22Rv1 (cell line): Measurements from ENCODE around the gene CABCOCO1.

Source experiments
- ZFX ChIP-seq: fragments of 450-650 bp; IDR thresholded peaks from 2 replicates; pipeline ENCODE4 v1.6.1; 2017; ENCODE audit warnings: antibody characterized with exemption, borderline replicate concordance
- TF ChIP-seq, protein P1 (sequence below): fragments of 450-650 bp; IDR thresholded peaks from 2 replicates; pipeline ENCODE4 v1.5.1; 2017; ENCODE audit warnings: mild to moderate bottlenecking

DNA sequence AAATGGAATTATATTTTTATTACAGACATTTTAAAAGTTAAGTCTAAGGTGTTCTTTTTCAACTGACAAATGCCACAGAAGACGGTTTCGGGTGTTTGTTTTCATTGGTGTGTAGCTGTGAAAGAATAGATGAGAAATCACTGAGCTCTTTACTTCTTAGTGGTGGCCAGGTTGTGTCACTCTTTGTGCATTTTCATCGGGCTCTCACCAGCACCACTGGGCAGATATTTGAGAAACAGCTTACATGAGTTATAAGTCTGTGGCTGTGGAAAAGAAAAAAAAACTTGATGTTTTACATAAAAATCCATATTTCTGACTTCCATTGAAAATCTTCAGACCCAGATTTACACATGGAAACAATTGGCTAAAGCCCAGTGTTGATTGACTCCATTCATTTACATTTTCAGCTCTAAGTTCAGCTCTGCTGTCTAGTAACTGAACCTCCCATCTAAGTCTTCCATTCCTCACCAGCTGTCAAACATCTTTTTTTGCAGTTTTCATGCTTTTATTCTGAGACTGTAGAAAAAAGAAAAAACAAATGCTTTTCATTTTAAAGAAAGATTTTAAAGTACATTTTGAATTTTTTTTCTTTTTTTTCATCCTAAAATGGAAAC lies 22.3 kb downstream of the CABCOCO1 start:
- TF ChIP-seq, protein P1, sequence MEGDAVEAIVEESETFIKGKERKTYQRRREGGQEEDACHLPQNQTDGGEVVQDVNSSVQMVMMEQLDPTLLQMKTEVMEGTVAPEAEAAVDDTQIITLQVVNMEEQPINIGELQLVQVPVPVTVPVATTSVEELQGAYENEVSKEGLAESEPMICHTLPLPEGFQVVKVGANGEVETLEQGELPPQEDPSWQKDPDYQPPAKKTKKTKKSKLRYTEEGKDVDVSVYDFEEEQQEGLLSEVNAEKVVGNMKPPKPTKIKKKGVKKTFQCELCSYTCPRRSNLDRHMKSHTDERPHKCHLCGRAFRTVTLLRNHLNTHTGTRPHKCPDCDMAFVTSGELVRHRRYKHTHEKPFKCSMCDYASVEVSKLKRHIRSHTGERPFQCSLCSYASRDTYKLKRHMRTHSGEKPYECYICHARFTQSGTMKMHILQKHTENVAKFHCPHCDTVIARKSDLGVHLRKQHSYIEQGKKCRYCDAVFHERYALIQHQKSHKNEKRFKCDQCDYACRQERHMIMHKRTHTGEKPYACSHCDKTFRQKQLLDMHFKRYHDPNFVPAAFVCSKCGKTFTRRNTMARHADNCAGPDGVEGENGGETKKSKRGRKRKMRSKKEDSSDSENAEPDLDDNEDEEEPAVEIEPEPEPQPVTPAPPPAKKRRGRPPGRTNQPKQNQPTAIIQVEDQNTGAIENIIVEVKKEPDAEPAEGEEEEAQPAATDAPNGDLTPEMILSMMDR, result no peak
- no peak for TF ChIP-seq ZFX
